ENCODE data around the gene CDC42EP4.
A peak's percentile ranks its signal among the peaks of the same experiment; 100 is the strongest.

The CDC42EP4 gene

DNA sequence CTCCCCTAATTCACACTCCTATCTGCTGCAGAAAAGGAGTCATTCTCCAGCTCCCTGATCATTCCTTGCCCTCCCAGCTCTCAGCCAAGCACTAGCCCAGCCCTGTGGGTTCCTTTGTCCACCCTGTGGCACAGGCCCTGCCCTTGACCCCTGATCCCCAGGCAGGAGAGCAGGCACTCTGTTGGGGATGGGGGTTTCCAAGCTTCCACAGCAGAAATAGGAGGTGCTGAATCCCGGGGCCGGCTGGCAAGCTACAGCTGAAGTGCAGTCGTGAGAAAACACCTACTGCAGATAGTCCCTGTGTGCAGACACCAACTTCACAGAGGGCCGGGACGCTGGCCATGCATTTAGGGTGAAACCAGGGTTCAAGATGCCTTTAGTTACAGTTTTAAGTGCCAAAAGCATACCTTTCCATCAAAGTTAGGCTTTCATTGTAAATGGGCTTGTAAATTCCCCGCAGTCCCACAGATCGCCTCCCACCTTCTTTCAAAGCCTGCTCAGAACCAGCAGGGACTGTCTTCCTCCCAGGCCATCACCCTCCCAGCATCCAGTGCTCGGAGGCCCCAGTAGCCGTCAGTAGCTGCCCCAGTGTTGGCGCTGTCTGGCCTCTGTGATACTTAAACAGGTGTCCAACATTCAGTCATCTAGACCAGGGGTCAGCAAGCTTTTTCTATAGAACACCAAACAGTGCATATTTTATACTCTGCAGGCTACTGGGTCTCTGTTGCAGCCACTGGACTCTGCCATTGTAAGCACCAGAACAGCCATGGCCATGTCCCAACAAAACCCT, 60.8 kb downstream of the CDC42EP4 start:
- TF ChIP-seq, protein P1, sequence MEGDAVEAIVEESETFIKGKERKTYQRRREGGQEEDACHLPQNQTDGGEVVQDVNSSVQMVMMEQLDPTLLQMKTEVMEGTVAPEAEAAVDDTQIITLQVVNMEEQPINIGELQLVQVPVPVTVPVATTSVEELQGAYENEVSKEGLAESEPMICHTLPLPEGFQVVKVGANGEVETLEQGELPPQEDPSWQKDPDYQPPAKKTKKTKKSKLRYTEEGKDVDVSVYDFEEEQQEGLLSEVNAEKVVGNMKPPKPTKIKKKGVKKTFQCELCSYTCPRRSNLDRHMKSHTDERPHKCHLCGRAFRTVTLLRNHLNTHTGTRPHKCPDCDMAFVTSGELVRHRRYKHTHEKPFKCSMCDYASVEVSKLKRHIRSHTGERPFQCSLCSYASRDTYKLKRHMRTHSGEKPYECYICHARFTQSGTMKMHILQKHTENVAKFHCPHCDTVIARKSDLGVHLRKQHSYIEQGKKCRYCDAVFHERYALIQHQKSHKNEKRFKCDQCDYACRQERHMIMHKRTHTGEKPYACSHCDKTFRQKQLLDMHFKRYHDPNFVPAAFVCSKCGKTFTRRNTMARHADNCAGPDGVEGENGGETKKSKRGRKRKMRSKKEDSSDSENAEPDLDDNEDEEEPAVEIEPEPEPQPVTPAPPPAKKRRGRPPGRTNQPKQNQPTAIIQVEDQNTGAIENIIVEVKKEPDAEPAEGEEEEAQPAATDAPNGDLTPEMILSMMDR (conservative IDR thresholded peaks at IDR 0.05; ENCODE audit: low read depth, low read length) = no peak
- no peak overlapping the region for H3K4me3 ChIP-seq (ENCODE audit: low read length)
- DNase-seq (ENCODE audit: low read depth) = no peak

DNA sequence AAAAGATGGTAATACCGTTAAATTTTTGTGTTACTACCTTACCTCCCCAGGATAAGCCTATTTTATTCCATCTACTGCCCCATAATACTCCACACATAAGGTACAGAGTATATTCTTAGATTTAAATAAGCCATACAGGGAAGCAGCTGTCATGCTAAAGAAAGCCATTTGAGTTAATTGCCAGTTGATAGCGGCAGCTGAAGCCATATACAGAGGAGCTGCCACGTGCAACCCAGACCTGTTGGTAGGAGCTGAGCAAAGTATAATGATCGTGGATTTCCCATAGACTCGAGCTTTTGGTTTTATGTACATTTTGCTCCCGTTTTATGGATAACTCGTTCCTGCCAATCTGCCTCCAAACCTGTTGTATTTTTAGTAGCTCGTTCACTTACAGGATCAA, 62.1 kb downstream of the CDC42EP4 start:
- TF ChIP-seq, protein P1 (conservative IDR thresholded peaks at IDR 0.05; ENCODE audit: low read depth, low read length) = no peak
- H3K4me3 ChIP-seq (ENCODE audit: low read length) = no peak overlapping the region
- DNase-seq (ENCODE audit: low read depth) = no peak

DNA sequence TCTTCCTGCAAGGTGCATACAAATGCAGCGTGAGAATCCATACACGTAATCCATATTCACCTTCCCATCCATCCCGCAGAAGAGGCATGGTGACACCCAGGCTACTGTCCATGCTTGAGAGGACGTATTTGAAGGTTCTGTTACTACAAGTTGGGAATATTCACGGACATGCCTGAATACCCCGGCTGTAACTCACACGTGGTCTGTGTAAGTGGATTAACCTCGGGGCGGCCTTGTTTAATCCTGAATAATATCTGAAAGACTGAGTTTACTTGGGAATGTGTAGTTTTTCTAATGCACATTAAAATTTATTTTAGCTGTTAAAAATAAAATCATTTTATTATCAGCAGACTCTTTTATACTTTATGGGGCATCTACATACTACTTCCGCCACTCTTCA, 63.3 kb downstream of the CDC42EP4 start:
- no peak overlapping the region for H3K4me3 ChIP-seq (ENCODE audit: low read length)
- no peak for DNase-seq (ENCODE audit: low read depth)
- TF ChIP-seq, protein P1 (conservative IDR thresholded peaks at IDR 0.05; ENCODE audit: low read depth, low read length) = no peak

DNA sequence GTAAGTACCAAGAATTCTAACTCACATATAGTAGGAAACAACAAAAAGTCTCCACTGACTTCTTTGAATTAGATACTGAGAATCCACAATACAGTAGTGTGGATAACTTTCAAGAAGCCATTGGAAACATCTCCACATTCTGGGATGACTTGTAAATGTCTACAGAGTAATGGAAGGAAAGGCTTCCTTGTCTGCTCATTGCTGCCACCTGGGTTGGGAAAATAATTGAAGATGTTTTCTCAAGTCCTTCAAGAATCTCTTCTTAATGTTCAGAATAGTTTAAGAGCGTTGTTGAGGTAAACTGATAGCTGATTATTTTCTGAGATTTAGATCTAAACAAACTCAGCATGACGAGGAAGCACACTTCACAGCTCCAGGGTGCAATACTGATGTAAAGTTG, 64.1 kb downstream of the CDC42EP4 start:
- no peak for DNase-seq (ENCODE audit: low read depth)
- H3K4me3 ChIP-seq (ENCODE audit: low read length) = no peak overlapping the region
- TF ChIP-seq, protein P1 (conservative IDR thresholded peaks at IDR 0.05; ENCODE audit: low read depth, low read length) = peak; percentile 36

DNA sequence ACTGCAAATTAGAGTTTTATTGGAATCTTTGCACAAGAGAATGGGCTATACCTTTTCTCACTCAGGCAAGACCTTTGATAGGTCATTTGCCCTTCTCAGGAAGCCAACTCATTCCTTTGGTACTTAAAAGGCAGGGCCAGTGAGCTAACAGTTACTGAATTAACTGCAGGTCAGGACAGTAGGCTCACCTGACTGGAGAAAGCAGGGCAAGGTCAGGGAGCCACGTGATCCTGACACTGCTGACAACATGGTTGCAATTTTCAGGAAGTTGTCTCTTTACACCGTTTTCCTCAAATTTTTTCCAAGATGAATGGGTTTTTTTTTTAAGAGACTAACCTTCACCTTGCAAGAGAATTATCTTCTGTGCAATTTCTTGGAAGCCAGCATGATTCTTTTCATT, 71.2 kb downstream of the CDC42EP4 start:
- TF ChIP-seq, protein P1 (conservative IDR thresholded peaks at IDR 0.05; ENCODE audit: low read depth, low read length) = no peak
- H3K4me3 ChIP-seq (ENCODE audit: low read length) = no peak overlapping the region
- DNase-seq (ENCODE audit: low read depth) = no peak

DNA sequence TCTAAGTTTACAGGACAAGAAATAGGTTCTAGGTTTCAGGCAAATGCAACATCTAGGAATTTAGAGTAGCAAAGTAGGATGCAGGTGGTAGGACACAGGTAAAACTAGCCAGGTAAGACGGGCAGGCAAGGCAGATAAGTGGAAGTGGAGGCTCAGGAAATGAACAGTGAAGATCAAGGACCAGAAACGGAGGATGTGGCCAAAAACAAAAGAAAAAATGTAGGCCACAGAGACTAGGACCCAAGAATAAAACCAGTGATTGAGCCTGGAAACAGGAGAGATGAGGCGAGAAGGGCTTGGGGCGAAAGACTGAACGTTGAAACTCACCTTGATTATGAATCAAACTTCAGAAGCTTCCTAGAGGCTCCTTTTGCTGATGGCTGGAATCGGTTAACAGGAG, 74.1 kb downstream of the CDC42EP4 start:
- no peak overlapping the region for H3K4me3 ChIP-seq (ENCODE audit: low read length)
- TF ChIP-seq, protein P1 (conservative IDR thresholded peaks at IDR 0.05; ENCODE audit: low read depth, low read length) = no peak
- no peak for DNase-seq (ENCODE audit: low read depth)

DNA sequence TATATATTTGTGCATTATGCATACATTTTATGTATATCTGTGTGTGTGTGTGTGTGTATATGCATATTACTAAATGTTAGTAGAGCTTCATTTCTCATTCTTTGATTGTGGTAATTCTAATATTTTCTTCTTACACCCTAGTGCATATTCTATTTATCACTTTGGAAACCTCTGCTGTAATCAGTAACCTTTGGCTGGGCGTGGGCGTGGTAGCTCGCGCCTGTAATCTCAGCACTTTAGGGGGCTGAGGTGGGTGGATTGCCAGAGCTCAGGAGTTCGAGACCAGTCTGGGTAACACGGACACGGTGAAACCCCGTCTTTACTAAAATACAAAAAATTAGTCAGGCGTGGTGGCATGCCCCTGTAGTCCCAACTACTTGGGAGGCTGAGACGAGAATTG, 77.1 kb downstream of the CDC42EP4 start:
- no peak for DNase-seq (ENCODE audit: low read depth)
- TF ChIP-seq, protein P1 (conservative IDR thresholded peaks at IDR 0.05; ENCODE audit: low read depth, low read length) = no peak
- no peak overlapping the region for H3K4me3 ChIP-seq (ENCODE audit: low read length)

Measured in retinal pigment epithelial cell (primary cell).